ENCODE measurements around the gene RFC4.
"Not testable (repeated sequence)": the region's sequence is repeated elsewhere in the genome, so short reads cannot be mapped to it uniquely, and the experiment has no call there.

The RFC4 gene

DNA sequence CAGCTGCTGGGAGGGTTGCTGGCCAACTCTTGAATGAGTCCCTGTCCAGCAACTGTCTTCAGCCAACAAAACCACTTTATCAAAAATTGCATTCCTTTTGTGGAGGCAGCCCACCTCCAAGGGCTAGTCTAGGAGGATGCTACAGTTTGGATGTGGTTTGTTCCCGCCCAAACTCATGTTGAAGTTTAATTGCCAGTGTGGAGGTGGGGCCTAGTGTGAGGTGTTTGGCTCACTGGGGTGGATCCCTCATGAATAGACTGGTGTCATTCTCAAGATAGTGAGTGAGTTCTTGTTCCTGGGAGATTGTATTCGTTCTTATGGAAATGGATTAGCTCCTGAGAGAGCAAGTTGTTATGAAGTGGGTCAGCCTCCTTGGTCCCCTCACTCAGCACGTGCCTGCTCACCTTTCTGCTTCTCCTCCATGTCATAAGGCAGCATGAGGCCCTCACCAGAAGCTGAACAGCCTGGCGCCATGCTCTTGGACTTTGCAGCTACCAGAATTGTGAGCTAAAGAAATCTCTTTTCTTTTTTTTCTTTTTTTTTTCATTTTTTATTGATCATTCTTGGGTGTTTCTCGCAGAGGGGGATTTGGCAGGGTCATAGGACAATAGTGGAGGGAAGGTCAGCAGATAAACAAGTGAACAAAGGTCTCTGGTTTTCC is 4.2 kb upstream of the RFC4 start:
- TF ChIP-seq, protein P1, sequence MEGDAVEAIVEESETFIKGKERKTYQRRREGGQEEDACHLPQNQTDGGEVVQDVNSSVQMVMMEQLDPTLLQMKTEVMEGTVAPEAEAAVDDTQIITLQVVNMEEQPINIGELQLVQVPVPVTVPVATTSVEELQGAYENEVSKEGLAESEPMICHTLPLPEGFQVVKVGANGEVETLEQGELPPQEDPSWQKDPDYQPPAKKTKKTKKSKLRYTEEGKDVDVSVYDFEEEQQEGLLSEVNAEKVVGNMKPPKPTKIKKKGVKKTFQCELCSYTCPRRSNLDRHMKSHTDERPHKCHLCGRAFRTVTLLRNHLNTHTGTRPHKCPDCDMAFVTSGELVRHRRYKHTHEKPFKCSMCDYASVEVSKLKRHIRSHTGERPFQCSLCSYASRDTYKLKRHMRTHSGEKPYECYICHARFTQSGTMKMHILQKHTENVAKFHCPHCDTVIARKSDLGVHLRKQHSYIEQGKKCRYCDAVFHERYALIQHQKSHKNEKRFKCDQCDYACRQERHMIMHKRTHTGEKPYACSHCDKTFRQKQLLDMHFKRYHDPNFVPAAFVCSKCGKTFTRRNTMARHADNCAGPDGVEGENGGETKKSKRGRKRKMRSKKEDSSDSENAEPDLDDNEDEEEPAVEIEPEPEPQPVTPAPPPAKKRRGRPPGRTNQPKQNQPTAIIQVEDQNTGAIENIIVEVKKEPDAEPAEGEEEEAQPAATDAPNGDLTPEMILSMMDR (IDR thresholded peaks at IDR 0.05; ENCODE audit: low read depth, low read length): no peak
- H3K27me3 ChIP-seq: 0 out of 2 replicates have a peak, but pooled peaks cover 3% of the 10 kb centered on the region
- DNase-seq: no peak
- no peaks in the 10 kb centered on the region for H3K9me3 ChIP-seq
- H3K4me1 ChIP-seq: no peaks in the 10 kb centered on the region
- H3K36me3 ChIP-seq: no peaks in the 10 kb centered on the region
- H3K4me3 ChIP-seq (ENCODE audit: low read depth, low read length): no peak overlapping the region

DNA sequence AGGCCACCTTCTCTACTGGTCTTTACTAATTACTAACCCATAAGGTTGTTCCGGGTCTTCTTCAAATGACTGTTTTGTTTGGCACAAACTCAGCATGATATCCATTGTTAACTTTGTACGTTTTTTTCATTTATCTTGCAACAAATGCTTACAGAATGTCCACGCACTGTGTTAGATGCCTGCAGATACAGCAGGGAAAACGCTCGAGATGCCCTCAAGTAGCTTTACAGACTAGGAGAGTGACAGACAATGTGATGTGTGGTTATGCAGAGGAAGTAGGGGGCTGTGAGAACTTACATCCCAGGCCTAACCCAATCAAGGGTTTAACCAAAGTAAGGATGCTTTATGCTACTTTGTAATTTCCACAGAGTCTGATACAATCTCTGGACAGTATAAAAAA is 949 bp upstream of the RFC4 start:
- no peak for DNase-seq
- Histone ChIP-seq H3K9me3 (no peaks in the 10 kb centered on the region), H3K4me3 (ENCODE audit: low read depth, low read length) (peak overlapping the region; percentile 85), H3K27me3 (no peaks in the 10 kb centered on the region), H3K4me1 (no peaks in the 10 kb centered on the region), H3K36me3 (peaks cover 21% of the 10 kb centered on the region)
- TF ChIP-seq, protein P1 (IDR thresholded peaks at IDR 0.05; ENCODE audit: low read depth, low read length): no peak

DNA sequence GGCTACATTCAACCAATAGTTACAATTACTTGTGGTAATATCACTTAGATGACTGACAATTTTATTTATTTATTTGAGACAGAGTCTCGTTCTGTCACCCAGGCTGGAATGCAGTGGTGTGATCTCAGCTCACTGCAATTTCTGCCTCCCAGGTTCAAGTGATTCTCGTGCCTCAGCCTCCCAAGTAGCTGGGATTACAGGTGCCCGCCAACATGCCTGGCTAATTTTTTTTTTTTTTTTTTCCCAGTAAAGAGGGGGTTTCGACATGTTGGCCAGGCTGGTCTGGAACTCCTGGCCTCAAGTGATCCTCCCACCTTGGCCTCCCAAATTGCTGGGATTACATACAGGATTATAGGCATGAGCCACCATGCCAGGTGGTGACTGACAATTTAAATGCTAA is 2.8 kb downstream of the RFC4 start:
- peaks cover 46% of the 10 kb centered on the region for H3K36me3 ChIP-seq
- not testable (repeated sequence) for DNase-seq; H3K9me3 ChIP-seq; H3K27me3 ChIP-seq; H3K4me3 ChIP-seq (ENCODE audit: low read depth, low read length); H3K4me1 ChIP-seq

DNA sequence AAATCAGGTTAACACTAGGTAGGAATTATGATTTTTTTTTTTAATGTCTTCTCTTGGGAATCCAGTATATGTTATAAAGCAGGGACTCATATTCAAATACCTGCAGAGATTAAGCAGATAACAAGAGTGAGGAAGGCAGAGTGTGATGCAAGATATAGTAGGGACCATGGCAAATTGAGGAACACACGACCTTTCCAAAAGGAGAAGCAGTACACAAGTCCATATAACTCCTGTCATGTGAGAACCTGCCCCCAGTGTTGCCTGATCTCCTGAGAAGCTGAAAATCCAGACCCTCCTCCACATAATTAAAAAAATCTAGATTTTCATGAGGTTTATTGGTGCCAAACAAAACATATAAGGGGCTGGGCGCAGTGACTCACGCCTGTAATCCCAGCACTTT is 3.6 kb downstream of the RFC4 start:
- Histone ChIP-seq H3K27me3 (no peaks in the 10 kb centered on the region), H3K9me3 (no peaks in the 10 kb centered on the region), H3K4me3 (ENCODE audit: low read depth, low read length) (no peak overlapping the region), H3K36me3 (peaks cover 53% of the 10 kb centered on the region), H3K4me1 (no peaks in the 10 kb centered on the region)
- TF ChIP-seq, protein P1 (IDR thresholded peaks at IDR 0.05; ENCODE audit: low read depth, low read length): no peak
- no peak for DNase-seq

DNA sequence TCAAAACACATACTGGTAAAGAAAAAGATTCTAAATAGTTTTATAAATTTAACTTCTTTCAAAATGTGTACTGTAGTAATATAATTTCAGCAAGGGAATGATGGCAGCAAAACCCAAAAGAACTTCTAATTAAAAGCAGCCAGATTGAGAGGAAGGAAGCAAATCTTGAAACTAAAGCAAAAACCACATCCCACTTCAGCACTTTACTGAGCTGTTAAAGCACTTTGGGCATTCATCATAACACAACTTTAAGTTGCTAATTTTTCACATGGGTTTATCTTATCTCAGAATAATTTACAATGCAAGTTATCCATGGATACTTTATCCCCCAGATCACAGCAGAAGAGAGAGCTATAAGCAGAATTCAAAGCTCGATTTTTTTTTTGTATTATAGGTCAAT is 6.0 kb downstream of the RFC4 start:
- no peaks in the 10 kb centered on the region for H3K4me1 ChIP-seq
- no peak for DNase-seq
- H3K27me3 ChIP-seq: no peaks in the 10 kb centered on the region
- H3K36me3 ChIP-seq: peaks cover 75% of the 10 kb centered on the region
- H3K4me3 ChIP-seq (ENCODE audit: low read depth, low read length): no peak overlapping the region
- TF ChIP-seq, protein P1 (IDR thresholded peaks at IDR 0.05; ENCODE audit: low read depth, low read length): no peak
- H3K9me3 ChIP-seq: no peaks in the 10 kb centered on the region

DNA sequence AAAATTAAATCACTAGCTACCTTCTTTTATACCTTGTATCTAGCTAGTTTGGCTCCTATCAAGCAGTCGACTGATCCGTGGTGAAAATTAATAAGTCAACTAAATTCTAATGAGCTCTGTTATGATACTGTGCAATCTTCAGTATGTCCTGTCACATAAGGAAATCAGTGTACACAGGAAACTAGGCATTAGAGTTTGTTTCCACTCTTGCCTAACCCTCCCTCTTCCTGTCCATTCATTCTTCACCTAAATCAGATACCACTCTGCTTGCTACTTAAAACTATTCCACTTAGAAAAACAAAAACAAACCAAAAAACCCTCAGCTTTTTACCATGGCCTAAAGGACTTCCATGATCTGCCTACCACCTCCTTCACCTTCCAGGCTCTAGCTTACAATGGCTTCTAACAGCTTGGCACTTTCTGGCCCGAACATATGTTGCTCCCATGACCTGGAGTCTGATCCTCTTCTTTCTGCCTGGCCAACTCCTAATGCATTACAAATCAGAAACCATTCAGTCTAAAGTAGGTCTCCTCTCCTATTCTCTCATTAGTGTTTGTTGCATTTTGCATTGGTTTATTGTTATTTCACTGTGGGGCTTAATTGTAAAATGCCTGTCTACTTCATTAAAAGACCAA is 7.9 kb downstream of the RFC4 start:
- no peaks in the 10 kb centered on the region for H3K27me3 ChIP-seq
- no peak for DNase-seq
- H3K4me1 ChIP-seq: no peaks in the 10 kb centered on the region
- no peaks in the 10 kb centered on the region for H3K9me3 ChIP-seq
- TF ChIP-seq, protein P1 (IDR thresholded peaks at IDR 0.05; ENCODE audit: low read depth, low read length): no peak
- no peak overlapping the region for H3K4me3 ChIP-seq (ENCODE audit: low read depth, low read length)
- H3K36me3 ChIP-seq: peaks cover 85% of the 10 kb centered on the region

Measured in BE2C (cell line).